ENCODE measurements around the gene ZNF493.

GRCh38 chr19:21451187-21451586 is 54.3 kb downstream of the ZNF493 start:
- TF ChIP-seq EZH2 (IDR thresholded peaks at IDR 0.05) (no peak), CTCF (IDR thresholded peaks at IDR 0.05) (no peak), EZH2phosphoT487 (IDR thresholded peaks at IDR 0.05) (no peak)

Measured in neural progenitor cell (in vitro differentiated cells).